NCI-H2227 treated with DMSO at 0.1 percent for 48 hours (cell line): ENCODE measurements around the gene DPM1.
A peak's percentile ranks its signal among the peaks of the same experiment; 100 is the strongest.
"Not testable (repeated sequence)": the region's sequence is repeated elsewhere in the genome, so short reads cannot be mapped to it uniquely, and the experiment has no call there.

Experiments used
- DNase-seq: peaks from one replicate; lab custom pipeline; 2025; lab: John Stamatoyannopoulos, UW

DPM1 gene

GRCh38 chr20:50980071-50980681 is 21.8 kb upstream of the DPM1 start:
- no peak for DNase-seq

- not testable (repeated sequence) for DNase-seq
These were observed 20.2 kb upstream of the DPM1 start for GRCh38 chr20:50978533-50978932.

- no peak for DNase-seq
These were observed 19.0 kb upstream of the DPM1 start for GRCh38 chr20:50977066-50978021.

GRCh38 chr20:50975701-50976330 is 17.5 kb upstream of the DPM1 start:
- DNase-seq = no peak

- no peak for DNase-seq
These were observed 11.6 kb upstream of the DPM1 start for GRCh38 chr20:50969912-50970311.

- DNase-seq = no peak
These were observed 11.1 kb upstream of the DPM1 start for GRCh38 chr20:50969435-50969834.

- DNase-seq = no peak
These were observed 10.0 kb upstream of the DPM1 start for GRCh38 chr20:50968289-50968688.

GRCh38 chr20:50967586-50967985 is 9.3 kb upstream of the DPM1 start:
- DNase-seq = peak; percentile 27

- no peak for DNase-seq
These were observed 1.3 kb upstream of the DPM1 start for GRCh38 chr20:50959543-50960126.

- DNase-seq = peak; percentile 94
These were observed 547 bp upstream of the DPM1 start, which contains the start of gene MOCS3 for GRCh38 chr20:50958615-50959542. MOCS3 (plus strand) TSS chr20:50958818; CDS start chr20:50958843, 25 bp downstream.

- no peak for DNase-seq
These were observed 1.1 kb downstream of the DPM1 start for GRCh38 chr20:50957276-50957675.

GRCh38 chr20:50953821-50954220 is 4.5 kb downstream of the DPM1 start:
- DNase-seq = no peak

- no peak for DNase-seq
These were observed 5.1 kb downstream of the DPM1 start for GRCh38 chr20:50953196-50953595.

- DNase-seq = no peak
These were observed 10.1 kb downstream of the DPM1 start for GRCh38 chr20:50948132-50948785.

GRCh38 chr20:50943069-50943468 is 15.3 kb downstream of the DPM1 start:
- no peak for DNase-seq

- no peak for DNase-seq
These were observed 24.7 kb downstream of the DPM1 start for GRCh38 chr20:50933589-50933988.

- DNase-seq = no peak
These were observed 25.5 kb downstream of the DPM1 start for GRCh38 chr20:50932691-50933280.

GRCh38 chr20:50932016-50932485 is 26.3 kb downstream of the DPM1 start:
- DNase-seq = peak; percentile 70

- DNase-seq = peak; percentile 99
These were observed 26.9 kb downstream of the DPM1 start, which contains the start of gene ADNP for GRCh38 chr20:50931306-50932015. ADNP (minus strand) TSS chr20:50931437; CDS start chr20:50903996, 27,441 bp downstream.
